HG03439 (cell line): Measurements from ENCODE around the gene CHAD.

Experiments
- ATAC-seq: cut with Tn5 transposase; IDR thresholded peaks from one replicate; pipeline ENCODE4 v1.9.1; 2021; ENCODE audit warnings: mild to moderate bottlenecking, moderate library complexity; ENCODE audit not compliant: unreplicated experiment

Gene CHAD

GRCh38 chr17:50460831-50461526 lies 7.7 kb downstream of the CHAD start:
- ATAC-seq = no peak

GRCh38 chr17:50459756-50460155 lies 8.9 kb downstream of the CHAD start:
- no peak for ATAC-seq

GRCh38 chr17:50458701-50459676 lies 9.7 kb downstream of the CHAD start:
- ATAC-seq = no peak

- ATAC-seq = no peak
These were observed 10.4 kb downstream of the CHAD start for GRCh38 chr17:50458270-50458669.

- ATAC-seq = no peak
These were observed 11.1 kb downstream of the CHAD start for GRCh38 chr17:50457621-50458020.

- ATAC-seq = no peak
These were observed 14.8 kb downstream of the CHAD start for GRCh38 chr17:50453901-50454300.

GRCh38 chr17:50452630-50453300 lies 15.9 kb downstream of the CHAD start:
- ATAC-seq = no peak

- ATAC-seq = no peak
These were observed 16.6 kb downstream of the CHAD start for GRCh38 chr17:50451943-50452629.

GRCh38 chr17:50448643-50449042 lies 20.0 kb downstream of the CHAD start:
- no peak for ATAC-seq

GRCh38 chr17:50447870-50448595 lies 20.6 kb downstream of the CHAD start:
- no peak for ATAC-seq

- ATAC-seq = no peak
These were observed 22.9 kb downstream of the CHAD start for GRCh38 chr17:50445730-50446325.

GRCh38 chr17:50444841-50445715 lies 23.6 kb downstream of the CHAD start:
- no peak for ATAC-seq

- no peak for ATAC-seq
These were observed 25.1 kb downstream of the CHAD start for GRCh38 chr17:50443505-50443974.

- no peak for ATAC-seq
These were observed 27.5 kb downstream of the CHAD start for GRCh38 chr17:50440838-50441829.

- ATAC-seq = no peak
These were observed 28.4 kb downstream of the CHAD start for GRCh38 chr17:50440172-50440837.

- no peak for ATAC-seq
These were observed 29.7 kb downstream of the CHAD start for GRCh38 chr17:50439008-50439407.

- ATAC-seq = no peak
These were observed 31.3 kb downstream of the CHAD start for GRCh38 chr17:50437409-50437808.
